ENCODE results near the gene GOLGA2.

- TF ChIP-seq CTCF (IDR thresholded peaks at IDR 0.05): no peak
- no peak for TF ChIP-seq POLR2A (IDR thresholded peaks at IDR 0.05)
- TF ChIP-seq POLR2AphosphoS5 (IDR thresholded peaks at IDR 0.05): no peak
Observed at GRCh38 chr9:128249558-128249907, 26.3 kb downstream of the GOLGA2 start.
